ENCODE results near the gene AP2M1. TPM values are rescaled to one million over a fixed set of nuclear protein-coding genes. Genes with fewer than 3 reads are reported as not detected.
A peak's percentile ranks its signal among the peaks of the same experiment; 100 is the strongest.

AP2M1 gene
- total RNA-seq, 2 donors from 2014 or later = 120 to 164 TPM

- H3K4me3 Mint-ChIP-seq = no peak overlapping the region
Observed at GRCh38 chr3:184227481-184227935, 52.9 kb downstream of the AP2M1 start.

GRCh38 chr3:184228376-184229137, 53.9 kb downstream of the AP2M1 start:
- no peak for ATAC-seq
- peaks cover 64% of the 10 kb centered on the region for H3K27me3 Mint-ChIP-seq
- H3K9me3 ChIP-seq (ENCODE audit: control insufficient read depth, low read length, poor library complexity, severe bottlenecking) = no peaks in the 10 kb centered on the region
- DNase-seq = no peak
- H3K36me3 Mint-ChIP-seq (ENCODE audit: low read depth) = peaks cover 5% of the 10 kb centered on the region
- H3K27ac Mint-ChIP-seq = no peak overlapping the region
- peaks cover 12% of the 10 kb centered on the region for H3K4me1 Mint-ChIP-seq
- peak overlapping the region; percentile 90 for H3K4me3 Mint-ChIP-seq

More at GRCh38 chr3:184227481-184227935, 52.9 kb downstream of the AP2M1 start:
- peak; percentile 50 for ATAC-seq
- Mint-ChIP-seq H3K36me3 (ENCODE audit: low read depth) (peaks cover 5% of the 10 kb centered on the region), H3K27me3 (peaks cover 60% of the 10 kb centered on the region), H3K27ac (no peak overlapping the region), H3K4me1 (peaks cover 12% of the 10 kb centered on the region)
- H3K9me3 ChIP-seq (ENCODE audit: control insufficient read depth, low read length, poor library complexity, severe bottlenecking) = no peaks in the 10 kb centered on the region
- peak; percentile 35 to 40 (median 39) for DNase-seq

GRCh38 chr3:184229394-184230080, 54.9 kb downstream of the AP2M1 start, which contains the start of gene VWA5B2:
TSS of gene VWA5B2 (plus strand) at chr3:184229585. CDS start at chr3:184230529, 944 bp downstream.
- peaks cover 58% of the 10 kb centered on the region for H3K27me3 Mint-ChIP-seq
- peak; percentile 97 for ATAC-seq
- peaks cover 12% of the 10 kb centered on the region for H3K4me1 Mint-ChIP-seq
- no peaks in the 10 kb centered on the region for H3K9me3 ChIP-seq (ENCODE audit: control insufficient read depth, low read length, poor library complexity, severe bottlenecking)
- no peak within 1 kb of the TSS for H3K27ac Mint-ChIP-seq
- DNase-seq = peak; percentile 60 to 73 (median 72)
- peaks cover 5% of the 10 kb centered on the region for H3K36me3 Mint-ChIP-seq (ENCODE audit: low read depth)
- peak within 1 kb of the TSS; percentile 90 for H3K4me3 Mint-ChIP-seq

- no peak for DNase-seq
- Mint-ChIP-seq H3K4me3 (peak overlapping the region; percentile 90), H3K27ac (no peak overlapping the region), H3K36me3 (ENCODE audit: low read depth) (peaks cover 5% of the 10 kb centered on the region), H3K4me1 (peaks cover 12% of the 10 kb centered on the region), H3K27me3 (peaks cover 53% of the 10 kb centered on the region)
- ATAC-seq = no peak
- H3K9me3 ChIP-seq (ENCODE audit: control insufficient read depth, low read length, poor library complexity, severe bottlenecking) = no peaks in the 10 kb centered on the region
Observed at GRCh38 chr3:184230081-184230602, 55.5 kb downstream of the AP2M1 start.

GRCh38 chr3:184230603-184231528, 56.2 kb downstream of the AP2M1 start:
- Mint-ChIP-seq H3K36me3 (ENCODE audit: low read depth) (peaks cover 5% of the 10 kb centered on the region), H3K27me3 (peaks cover 50% of the 10 kb centered on the region), H3K27ac (no peak overlapping the region), H3K4me3 (peak overlapping the region; percentile 91), H3K4me1 (peaks cover 12% of the 10 kb centered on the region)
- ATAC-seq (no peak), DNase-seq (no peak)
- no peaks in the 10 kb centered on the region for H3K9me3 ChIP-seq (ENCODE audit: control insufficient read depth, low read length, poor library complexity, severe bottlenecking)

GRCh38 chr3:184231671-184232070, 57.0 kb downstream of the AP2M1 start:
- H3K4me3 Mint-ChIP-seq = peak overlapping the region; percentile 91
- H3K27ac Mint-ChIP-seq = no peak overlapping the region
- peaks cover 5% of the 10 kb centered on the region for H3K36me3 Mint-ChIP-seq (ENCODE audit: low read depth)
- ATAC-seq = no peak
- H3K4me1 Mint-ChIP-seq = peaks cover 12% of the 10 kb centered on the region
- H3K27me3 Mint-ChIP-seq = peaks cover 42% of the 10 kb centered on the region
- no peak for DNase-seq
- H3K9me3 ChIP-seq (ENCODE audit: control insufficient read depth, low read length, poor library complexity, severe bottlenecking) = no peaks in the 10 kb centered on the region

GRCh38 chr3:184233127-184233843, 58.6 kb downstream of the AP2M1 start:
- Mint-ChIP-seq H3K4me3 (no peak overlapping the region), H3K27me3 (peaks cover 32% of the 10 kb centered on the region), H3K4me1 (peaks cover 12% of the 10 kb centered on the region), H3K36me3 (ENCODE audit: low read depth) (peaks cover 5% of the 10 kb centered on the region), H3K27ac (no peak overlapping the region)
- no peak for DNase-seq
- no peaks in the 10 kb centered on the region for H3K9me3 ChIP-seq (ENCODE audit: control insufficient read depth, low read length, poor library complexity, severe bottlenecking)
- ATAC-seq = no peak

Other genes with a start within 250 kb of the AP2M1 start
- gene ABCC5, start 157.0 kb upstream of the AP2M1 start, total RNA-seq = 10 to 100 TPM; 17.5 to 17.6 TPM
- gene HTR3D, start 143.1 kb upstream of the AP2M1 start, total RNA-seq = not detected
- gene HTR3C, start 121.8 kb upstream of the AP2M1 start, total RNA-seq = not detected
- not detected for gene HTR3E, start 77.8 kb upstream of the AP2M1 start, total RNA-seq
- gene EIF2B5, start 39.5 kb upstream of the AP2M1 start, total RNA-seq = 10 to 100 TPM; 49.5 to 53.8 TPM
- gene DVL3, start 19.5 kb upstream of the AP2M1 start, total RNA-seq = 10 to 100 TPM; 31.5 to 42.9 TPM
- gene ABCF3, start 11.3 kb downstream of the AP2M1 start, total RNA-seq = 100 to 1,000 TPM; 118 to 120 TPM
- not detected for gene VWA5B2, start 54.7 kb downstream of the AP2M1 start, total RNA-seq
- gene ALG3, start 74.1 kb downstream of the AP2M1 start, total RNA-seq = 10 to 100 TPM; 17.6 to 24.1 TPM
- under 1 TPM; 0.45 to 0.65 TPM for gene EEF1AKMT4, start 74.8 kb downstream of the AP2M1 start, total RNA-seq
- under 1 TPM; 0.20 to 0.31 TPM for gene CAMK2N2, start 86.7 kb downstream of the AP2M1 start, total RNA-seq
- not detected for gene ECE2, start 101.2 kb downstream of the AP2M1 start, total RNA-seq
- gene PSMD2, start 124.4 kb downstream of the AP2M1 start, total RNA-seq = 100 to 1,000 TPM; 149 to 171 TPM
- 100 to 1,000 TPM; 226 to 236 TPM for gene EIF4G1, start 139.8 kb downstream of the AP2M1 start, total RNA-seq
- 10 to 100 TPM in 1 of 2 donors, 1 to 10 TPM in 1; 7.9 to 10.9 TPM for gene FAM131A, start 162.7 kb downstream of the AP2M1 start, total RNA-seq
- gene CLCN2, start 186.8 kb downstream of the AP2M1 start, total RNA-seq = 1 to 10 TPM; 4.6 TPM
- 10 to 100 TPM; 28.6 to 38.3 TPM for gene POLR2H, start 186.9 kb downstream of the AP2M1 start, total RNA-seq
- gene THPO, start 203.4 kb downstream of the AP2M1 start, total RNA-seq = not detected
- gene CHRD, start 205.2 kb downstream of the AP2M1 start, total RNA-seq = not detected